Measurements from ENCODE around the gene TSHR.

DNA sequence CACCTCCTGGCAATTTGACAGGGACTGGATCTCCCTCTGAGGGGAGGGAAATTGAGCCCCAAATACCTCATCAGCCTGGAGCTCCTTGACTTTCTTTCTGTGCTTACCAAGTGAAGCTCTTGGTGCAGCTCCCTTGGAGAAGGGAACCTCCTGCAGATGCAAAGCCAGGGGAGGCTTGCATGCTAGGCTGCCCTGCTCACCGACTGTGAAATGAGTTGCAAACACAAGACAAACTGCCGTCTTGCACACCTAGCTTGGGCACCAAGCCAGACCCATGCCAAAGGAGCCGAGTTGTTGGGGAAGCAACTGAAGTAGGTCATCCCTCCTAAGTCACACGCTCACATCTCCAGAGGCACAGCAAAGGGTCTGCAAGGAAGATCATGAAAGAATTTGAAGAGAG is 170.1 kb downstream of the TSHR start:
- TF ChIP-seq, protein P1, sequence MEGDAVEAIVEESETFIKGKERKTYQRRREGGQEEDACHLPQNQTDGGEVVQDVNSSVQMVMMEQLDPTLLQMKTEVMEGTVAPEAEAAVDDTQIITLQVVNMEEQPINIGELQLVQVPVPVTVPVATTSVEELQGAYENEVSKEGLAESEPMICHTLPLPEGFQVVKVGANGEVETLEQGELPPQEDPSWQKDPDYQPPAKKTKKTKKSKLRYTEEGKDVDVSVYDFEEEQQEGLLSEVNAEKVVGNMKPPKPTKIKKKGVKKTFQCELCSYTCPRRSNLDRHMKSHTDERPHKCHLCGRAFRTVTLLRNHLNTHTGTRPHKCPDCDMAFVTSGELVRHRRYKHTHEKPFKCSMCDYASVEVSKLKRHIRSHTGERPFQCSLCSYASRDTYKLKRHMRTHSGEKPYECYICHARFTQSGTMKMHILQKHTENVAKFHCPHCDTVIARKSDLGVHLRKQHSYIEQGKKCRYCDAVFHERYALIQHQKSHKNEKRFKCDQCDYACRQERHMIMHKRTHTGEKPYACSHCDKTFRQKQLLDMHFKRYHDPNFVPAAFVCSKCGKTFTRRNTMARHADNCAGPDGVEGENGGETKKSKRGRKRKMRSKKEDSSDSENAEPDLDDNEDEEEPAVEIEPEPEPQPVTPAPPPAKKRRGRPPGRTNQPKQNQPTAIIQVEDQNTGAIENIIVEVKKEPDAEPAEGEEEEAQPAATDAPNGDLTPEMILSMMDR (IDR thresholded peaks at IDR 0.05) = no peak
- TF ChIP-seq EP300 (IDR thresholded peaks at IDR 0.05) = no peak

All from tibial nerve (tissue), 4 donors.